Left lobe of liver (tissue), 2 donors: Measurements from ENCODE around the gene XYLB. TPM values are rescaled to one million over a fixed set of nuclear protein-coding genes. Genes with fewer than 3 reads are reported as not detected.
A peak's percentile ranks its signal among the peaks of the same experiment; 100 is the strongest.

Experiments used
- ATAC-seq: fragments of 200-7000 bp; cut with Tn5 transposase; one replicate; pipeline ENCODE4 v1.9.1; 2020; ENCODE audit warnings: mild to moderate bottlenecking, moderate library complexity
- DNase-seq: peaks from one replicate; pipeline ENCODE4 v3.0.0-alpha.2; 2020; ENCODE audit warnings: low spot score
- total RNA-seq: library from RNA; stranded (reverse); gene quantifications from one replicate; pipeline ENCODE4 v1.2.1, GENCODE V29; 2021
- donor health status: DM: no; HTN: no; CAD: no; lungs with moderate emphysema.
- donor health status: DM: no; HTN: yes; CAD: no.

Gene XYLB
- total RNA-seq, 1 donor from 2014 or later = 45.8 TPM

GRCh38 chr3:38453075-38453912 lies 106.7 kb downstream of the XYLB start, which contains the start of gene ACVR2B:
ACVR2B (plus strand) TSS chr3:38453890; CDS start chr3:38454323, 433 bp downstream.
- peak; percentile 72 for ATAC-seq

GRCh38 chr3:38453913-38454177 lies 107.3 kb downstream of the XYLB start:
- DNase-seq (no peak), ATAC-seq (no peak)

More at GRCh38 chr3:38453075-38453912, 106.7 kb downstream of the XYLB start, which contains the start of gene ACVR2B:
- DNase-seq = peak; percentile 89

GRCh38 chr3:38454178-38454883 lies 107.7 kb downstream of the XYLB start:
- DNase-seq (peak; percentile 62), ATAC-seq (peak; percentile 51)

- peak; percentile 71 for ATAC-seq
- peak; percentile 90 for DNase-seq
These were observed 108.5 kb downstream of the XYLB start for GRCh38 chr3:38454884-38455638.

GRCh38 chr3:38455639-38456430 lies 109.2 kb downstream of the XYLB start:
- no peak for DNase-seq
- no peak for ATAC-seq

GRCh38 chr3:38457111-38458003 lies 110.8 kb downstream of the XYLB start:
- no peak for ATAC-seq
- no peak for DNase-seq

GRCh38 chr3:38458796-38459498 lies 112.4 kb downstream of the XYLB start:
- DNase-seq = peak; percentile 85
- ATAC-seq = peak; percentile 69

- ATAC-seq = peak; percentile 18
- DNase-seq = no peak
These were observed 113.0 kb downstream of the XYLB start for GRCh38 chr3:38459499-38460048.

GRCh38 chr3:38460377-38461270 lies 114.0 kb downstream of the XYLB start:
- no peak for DNase-seq
- peak; percentile 2 for ATAC-seq

Other genes starting within 250 kb of the XYLB start
- gene ACAA1, start 209.7 kb upstream of the XYLB start, total RNA-seq = 479 TPM
- 37.5 TPM for gene MYD88, start 208.1 kb upstream of the XYLB start, total RNA-seq
- gene OXSR1, start 181.2 kb upstream of the XYLB start, total RNA-seq = 12.1 TPM
- 0.50 TPM for gene SLC22A13, start 81.0 kb upstream of the XYLB start, total RNA-seq
- gene SLC22A14, start 64.5 kb upstream of the XYLB start, total RNA-seq = not detected
- gene ACVR2B, start 107.1 kb downstream of the XYLB start, total RNA-seq = 6.7 TPM
- gene EXOG, start 149.6 kb downstream of the XYLB start, total RNA-seq = 3.7 TPM